ENCODE results near the gene JAML. TPM values are rescaled to one million over a fixed set of nuclear protein-coding genes. Genes with fewer than 3 reads are reported as not detected.

JAML gene, protein sequence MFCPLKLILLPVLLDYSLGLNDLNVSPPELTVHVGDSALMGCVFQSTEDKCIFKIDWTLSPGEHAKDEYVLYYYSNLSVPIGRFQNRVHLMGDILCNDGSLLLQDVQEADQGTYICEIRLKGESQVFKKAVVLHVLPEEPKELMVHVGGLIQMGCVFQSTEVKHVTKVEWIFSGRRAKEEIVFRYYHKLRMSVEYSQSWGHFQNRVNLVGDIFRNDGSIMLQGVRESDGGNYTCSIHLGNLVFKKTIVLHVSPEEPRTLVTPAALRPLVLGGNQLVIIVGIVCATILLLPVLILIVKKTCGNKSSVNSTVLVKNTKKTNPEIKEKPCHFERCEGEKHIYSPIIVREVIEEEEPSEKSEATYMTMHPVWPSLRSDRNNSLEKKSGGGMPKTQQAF
- polyA plus RNA-seq (0.01 TPM in 1 of 3 replicates, not detected in the others), polyA minus RNA-seq (not detected in 3 replicates)
- 0.35 TPM for polyA plus RNA-seq (2011; ENCODE audit: low read depth)
- polyA plus RNA-seq (2011; cell fraction: cytosol; rRNA removed), result not detected in 2 replicates
- polyA plus RNA-seq (2011; cell fraction: nucleus; rRNA removed), result 0.13 TPM in 1 of 2 replicates, not detected in the other
- 0.16 TPM in 1 of 2 replicates, not detected in the other for polyA plus RNA-seq (2012; ENCODE audit: low replicate concordance)
- polyA minus RNA-seq (2011; cell fraction: cytosol; rRNA and poly(A)+ RNA removed), result not detected
- polyA minus RNA-seq (2011; cell fraction: nucleus; rRNA and poly(A)+ RNA removed), result not detected in 2 replicates

DNA sequence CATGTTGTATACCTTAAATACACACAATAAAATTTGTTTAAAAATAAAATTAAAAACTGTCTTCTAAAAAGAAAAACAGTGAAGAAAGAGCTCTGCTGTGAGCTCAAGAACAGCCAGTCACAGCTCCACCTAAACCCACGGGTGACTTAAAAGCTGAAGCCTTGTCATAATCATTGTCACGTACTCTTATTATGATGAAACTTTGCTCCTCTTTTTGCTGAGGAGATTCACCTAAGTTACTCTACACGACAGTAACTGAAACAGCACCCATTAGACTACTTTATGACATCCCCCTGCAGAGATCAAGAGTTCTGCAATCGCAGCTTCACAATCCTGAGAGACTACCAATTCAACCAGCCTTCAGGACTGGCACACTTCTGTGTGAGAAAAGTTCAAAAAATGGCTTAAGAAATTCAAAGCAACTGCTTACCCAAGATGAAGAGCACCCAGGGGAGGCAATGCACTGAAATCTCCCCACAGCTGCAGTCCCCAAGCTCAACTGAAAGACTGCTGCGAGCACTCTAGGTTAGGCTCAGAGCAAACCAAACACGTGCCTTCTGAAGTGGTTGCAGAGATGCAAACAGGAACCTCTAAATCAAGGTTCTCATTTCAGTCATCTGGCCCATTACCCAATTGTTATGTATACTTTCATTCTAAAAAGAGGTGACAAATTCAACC, at the start of gene JAML:
TSS of gene JAML (minus strand) at position 501 of the 678 bp plus-strand sequence. CDS start 10,145 bp downstream, outside the sequence.
- H3K27ac ChIP-seq (ENCODE audit: control insufficient read depth, insufficient read depth, low read length), result no peak within 1 kb of the TSS
- H3K4me2 ChIP-seq (ENCODE audit: control insufficient read depth, extremely low read depth, insufficient read depth, low read depth, low read length), result no peak within 1 kb of the TSS
- no peaks in the 10 kb centered on the region for H3K4me1 ChIP-seq (ENCODE audit: control insufficient read depth, extremely low read depth, insufficient read depth, low read length)
- H3K36me3 ChIP-seq (ENCODE audit: control insufficient read depth in 2 of 2, extremely low read depth in 1 of 2, insufficient read depth in 2 of 2, low read length in 2 of 2), result peaks cover 2 to 3% of the 10 kb centered on the region in 2 experiments
- no peaks in the 10 kb centered on the region for H3K9me3 ChIP-seq (ENCODE audit: control insufficient read depth, low read depth, low read length)
- no peaks in the 10 kb centered on the region for H3K9me1 ChIP-seq (ENCODE audit: control insufficient read depth, extremely low read depth, insufficient read depth, low read length)
- H2AFZ ChIP-seq (ENCODE audit: control insufficient read depth, low read length), result no peak within 1 kb of the TSS
- no peak within 1 kb of the TSS for H3K9ac ChIP-seq (ENCODE audit: control insufficient read depth, extremely low read depth, insufficient read depth, low read length)
- no peaks in the 10 kb centered on the region for H3K79me2 ChIP-seq (ENCODE audit: control insufficient read depth, insufficient read depth, low read length)
- no peak within 1 kb of the TSS for H3K4me3 ChIP-seq (ENCODE audit: control insufficient read depth in 2 of 3, extremely low read depth in 1 of 3, insufficient read depth in 2 of 3, low read depth in 1 of 3, low read length in 3 of 3)
- no peak for TF ChIP-seq EZH2 (IDR thresholded peaks at IDR 0.05; ENCODE audit: low read length)
- TF ChIP-seq, protein P1, sequence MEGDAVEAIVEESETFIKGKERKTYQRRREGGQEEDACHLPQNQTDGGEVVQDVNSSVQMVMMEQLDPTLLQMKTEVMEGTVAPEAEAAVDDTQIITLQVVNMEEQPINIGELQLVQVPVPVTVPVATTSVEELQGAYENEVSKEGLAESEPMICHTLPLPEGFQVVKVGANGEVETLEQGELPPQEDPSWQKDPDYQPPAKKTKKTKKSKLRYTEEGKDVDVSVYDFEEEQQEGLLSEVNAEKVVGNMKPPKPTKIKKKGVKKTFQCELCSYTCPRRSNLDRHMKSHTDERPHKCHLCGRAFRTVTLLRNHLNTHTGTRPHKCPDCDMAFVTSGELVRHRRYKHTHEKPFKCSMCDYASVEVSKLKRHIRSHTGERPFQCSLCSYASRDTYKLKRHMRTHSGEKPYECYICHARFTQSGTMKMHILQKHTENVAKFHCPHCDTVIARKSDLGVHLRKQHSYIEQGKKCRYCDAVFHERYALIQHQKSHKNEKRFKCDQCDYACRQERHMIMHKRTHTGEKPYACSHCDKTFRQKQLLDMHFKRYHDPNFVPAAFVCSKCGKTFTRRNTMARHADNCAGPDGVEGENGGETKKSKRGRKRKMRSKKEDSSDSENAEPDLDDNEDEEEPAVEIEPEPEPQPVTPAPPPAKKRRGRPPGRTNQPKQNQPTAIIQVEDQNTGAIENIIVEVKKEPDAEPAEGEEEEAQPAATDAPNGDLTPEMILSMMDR (optimal IDR thresholded peaks at IDR 0.05 in 1 of 3, IDR thresholded peaks at IDR 0.05 in 1 of 3, conservative IDR thresholded peaks at IDR 0.05 in 1 of 3; ENCODE audit: extremely low read depth in 1 of 3, insufficient read depth in 2 of 3, low read length in 3 of 3), result no peak
- no peaks in the 10 kb centered on the region for H4K20me1 ChIP-seq (ENCODE audit: control insufficient read depth, extremely low read depth, insufficient read depth, low read length)
- dilution Hi-C loops (cut with MboI; ENCODE audit: extremely low pct_ligation_motif_present, low sequenced_read_pairs), result no loop called here
- no peak for DNase-seq (ENCODE audit: low read depth, low spot score)
- H3K27me3 ChIP-seq (ENCODE audit: control insufficient read depth, extremely low read depth, insufficient read depth, low read length), result peaks cover 2% of the 10 kb centered on the region
- FAIRE-seq, result no peak

DNA sequence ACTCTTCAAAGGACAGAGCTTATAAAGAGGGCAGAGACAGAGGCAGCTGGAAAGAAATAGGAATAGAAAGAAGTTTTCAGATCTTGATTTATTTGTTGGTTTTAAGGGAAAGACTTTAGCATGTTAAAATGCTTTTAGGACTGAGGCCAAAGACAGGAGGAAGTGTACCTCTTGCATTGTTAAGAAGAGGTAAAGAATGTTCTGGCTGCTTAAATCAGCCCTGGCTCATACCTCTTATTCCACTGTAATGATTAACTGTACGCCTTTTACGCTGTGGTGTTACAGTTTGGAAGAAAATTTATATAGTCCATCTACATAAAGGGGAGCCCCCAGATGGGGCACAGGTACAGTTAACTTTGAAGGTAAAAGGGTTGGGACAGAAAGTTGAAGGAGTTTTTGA, 49.4 kb upstream of the JAML start:
- Histone ChIP-seq H3K4me1 (ENCODE audit: control insufficient read depth, extremely low read depth, insufficient read depth, low read length) (peaks cover 45% of the 10 kb centered on the region), H3K9ac (ENCODE audit: control insufficient read depth, extremely low read depth, insufficient read depth, low read length) (no peak overlapping the region), H3K36me3 (ENCODE audit: control insufficient read depth in 2 of 2, extremely low read depth in 1 of 2, insufficient read depth in 2 of 2, low read length in 2 of 2) (no peaks in the 10 kb centered on the region), H3K4me3 (ENCODE audit: control insufficient read depth in 2 of 3, extremely low read depth in 1 of 3, insufficient read depth in 2 of 3, low read depth in 1 of 3, low read length in 3 of 3) (peak overlapping the region in 1 of 3 experiments; percentile 4), H3K27ac (ENCODE audit: control insufficient read depth, insufficient read depth, low read length) (peak overlapping the region; percentile 62), H4K20me1 (ENCODE audit: control insufficient read depth, extremely low read depth, insufficient read depth, low read length) (no peaks in the 10 kb centered on the region), H3K4me2 (ENCODE audit: control insufficient read depth, extremely low read depth, insufficient read depth, low read depth, low read length) (peak overlapping the region; percentile 59), H3K9me3 (ENCODE audit: control insufficient read depth, low read depth, low read length) (no peaks in the 10 kb centered on the region), H3K27me3 (ENCODE audit: control insufficient read depth, extremely low read depth, insufficient read depth, low read length) (no peaks in the 10 kb centered on the region), H2AFZ (ENCODE audit: control insufficient read depth, low read length) (peak overlapping the region; percentile 45), H3K79me2 (ENCODE audit: control insufficient read depth, insufficient read depth, low read length) (no peaks in the 10 kb centered on the region), H3K9me1 (ENCODE audit: control insufficient read depth, extremely low read depth, insufficient read depth, low read length) (no peaks in the 10 kb centered on the region)
- peak; percentile 56 for FAIRE-seq
- TF ChIP-seq EZH2 (IDR thresholded peaks at IDR 0.05; ENCODE audit: low read length), result no peak
- TF ChIP-seq, protein P1 (optimal IDR thresholded peaks at IDR 0.05 in 1 of 3, IDR thresholded peaks at IDR 0.05 in 1 of 3, conservative IDR thresholded peaks at IDR 0.05 in 1 of 3; ENCODE audit: extremely low read depth in 1 of 3, insufficient read depth in 2 of 3, low read length in 3 of 3), result no peak
- dilution Hi-C loops (cut with MboI; ENCODE audit: extremely low pct_ligation_motif_present, low sequenced_read_pairs), result no loop called here
- DNase-seq (ENCODE audit: low read depth, low spot score), result no peak
